Kidney epithelial cell (primary cell): ENCODE data around the gene ENHO. TPM values are rescaled to one million over a fixed set of nuclear protein-coding genes. Genes with fewer than 3 reads are reported as not detected.

Experiments used
- DNase-seq: peaks from one replicate; pipeline ENCODE4 v3.0.0-alpha.2; 2010; ENCODE audit warnings: low read depth
- H3K27me3 ChIP-seq: 2 replicates; pipeline ENCODE4 v1.6.0; 2011; ENCODE audit warnings: low read length; ENCODE audit not compliant: control insufficient read depth, insufficient read depth
- H3K36me3 ChIP-seq: 2 replicates; pipeline ENCODE4 v1.5.1; 2011; ENCODE audit warnings: low read length; ENCODE audit not compliant: control insufficient read depth, insufficient read depth
- H3K4me3 ChIP-seq: 2 replicates; pipeline ENCODE4 v1.5.1; 2011; ENCODE audit warnings: low read depth, mild to moderate bottlenecking, control low read depth, low read length
- CTCF ChIP-seq: IDR thresholded peaks from 2 replicates; pipeline ENCODE4 v1.5.1; 2011; ENCODE audit warnings: mild to moderate bottlenecking, moderate library complexity, low read length, control low read depth, inconsistent platforms; ENCODE audit not compliant: insufficient read depth, poor library complexity, severe bottlenecking
- total RNA-seq: library from RNA; depleted of rRNA; stranded (reverse); fragments of >200 nt; gene quantifications from 2 replicates; pipeline ENCODE4 v1.2.3, GENCODE V29; 2015

The ENHO gene
- total RNA-seq, 1 donor from 2014 or later, result 1.5 TPM

- DNase-seq, result no peak
- no peaks in the 10 kb centered on the region for H3K36me3 ChIP-seq
- no peak overlapping the region for H3K4me3 ChIP-seq
- peaks cover 76% of the 10 kb centered on the region for H3K27me3 ChIP-seq
- no peak for TF ChIP-seq CTCF
Observed at GRCh38 chr9:34558364-34558763, 35.6 kb upstream of the ENHO start.

GRCh38 chr9:34557426-34558321 is 34.9 kb upstream of the ENHO start:
- H3K4me3 ChIP-seq, result no peak overlapping the region
- DNase-seq, result no peak
- TF ChIP-seq CTCF, result no peak
- H3K27me3 ChIP-seq, result peaks cover 83% of the 10 kb centered on the region
- H3K36me3 ChIP-seq, result no peaks in the 10 kb centered on the region

DNA sequence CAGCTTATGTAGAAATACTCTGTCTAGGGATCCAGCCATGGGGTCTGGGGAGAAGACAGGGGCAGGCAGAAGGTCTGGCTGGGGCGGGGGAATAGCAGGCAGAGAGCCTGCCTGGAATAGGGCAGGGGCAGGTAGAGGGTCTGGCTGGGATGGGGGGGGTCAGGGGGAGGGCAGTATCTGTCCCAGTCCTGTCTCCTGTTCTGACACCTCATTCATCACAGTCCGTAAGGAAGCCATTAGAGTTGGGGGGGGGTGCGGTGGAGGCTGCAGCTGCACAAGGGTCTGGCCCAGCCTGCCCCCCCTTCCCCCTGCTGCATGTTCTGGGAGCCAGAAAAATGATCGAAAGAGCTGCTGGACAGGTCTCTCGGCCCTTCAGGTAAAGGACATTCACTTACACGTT is 34.2 kb upstream of the ENHO start:
- TF ChIP-seq CTCF, result no peak
- H3K36me3 ChIP-seq, result no peaks in the 10 kb centered on the region
- no peak overlapping the region for H3K4me3 ChIP-seq
- H3K27me3 ChIP-seq, result peaks cover 89% of the 10 kb centered on the region
- no peak for DNase-seq

GRCh38 chr9:34555936-34556525 is 33.2 kb upstream of the ENHO start:
- no peak for TF ChIP-seq CTCF
- DNase-seq, result no peak
- H3K4me3 ChIP-seq, result no peak overlapping the region
- H3K36me3 ChIP-seq, result no peaks in the 10 kb centered on the region
- H3K27me3 ChIP-seq, result peaks cover 86% of the 10 kb centered on the region

- peaks cover 84% of the 10 kb centered on the region for H3K27me3 ChIP-seq
- DNase-seq, result no peak
- H3K36me3 ChIP-seq, result no peaks in the 10 kb centered on the region
- TF ChIP-seq CTCF, result no peak
- no peak overlapping the region for H3K4me3 ChIP-seq
Observed at GRCh38 chr9:34555500-34555899, 32.7 kb upstream of the ENHO start.
